Stimulated activated CD8-positive, alpha-beta memory T cell treated with anti-CD3 and anti-CD28 coated beads, Interleukin-4, amount 100 ng/mL, for 4 hours (primary cell): Measurements from ENCODE around the gene SFXN5.

Experiments used
- DNase-seq, 2 donors: peaks; one replicate each; pipeline ENCODE4 v3.0.0-alpha.2; 2020; ENCODE audit warnings: low read depth in 2 of 2, low spot score in 1 of 2

SFXN5 gene

GRCh38 chr2:72981536-72981935 is 90.0 kb downstream of the SFXN5 start:
- DNase-seq = no peak

GRCh38 chr2:72980535-72981217 is 90.8 kb downstream of the SFXN5 start:
- no peak for DNase-seq

- DNase-seq = no peak
Measured at GRCh38 chr2:72979896-72980295, 91.6 kb downstream of the SFXN5 start.

GRCh38 chr2:72975017-72975416 is 96.5 kb downstream of the SFXN5 start:
- DNase-seq = no peak

GRCh38 chr2:72974436-72974754 is 97.1 kb downstream of the SFXN5 start:
- DNase-seq = no peak

GRCh38 chr2:72973566-72974435 is 97.7 kb downstream of the SFXN5 start:
- no peak for DNase-seq

GRCh38 chr2:72973137-72973535 is 98.4 kb downstream of the SFXN5 start:
- no peak for DNase-seq

GRCh38 chr2:72972352-72973136 is 99.0 kb downstream of the SFXN5 start:
- no peak for DNase-seq

- DNase-seq = no peak
Measured at GRCh38 chr2:72971036-72971435, 100.5 kb downstream of the SFXN5 start.

GRCh38 chr2:72969706-72970105 is 101.8 kb downstream of the SFXN5 start:
- DNase-seq = no peak

- no peak for DNase-seq
Measured at GRCh38 chr2:72968286-72968685, 103.2 kb downstream of the SFXN5 start.

GRCh38 chr2:72965770-72966450 is 105.6 kb downstream of the SFXN5 start:
- no peak for DNase-seq

- no peak for DNase-seq
Measured at GRCh38 chr2:72965016-72965415, 106.5 kb downstream of the SFXN5 start.

- DNase-seq = no peak
Measured at GRCh38 chr2:72964146-72964525, 107.4 kb downstream of the SFXN5 start.

- DNase-seq = no peak
Measured at GRCh38 chr2:72963423-72964145, 107.9 kb downstream of the SFXN5 start.

- DNase-seq = no peak
Measured at GRCh38 chr2:72962911-72963310, 108.6 kb downstream of the SFXN5 start.

- DNase-seq = no peak
Measured at GRCh38 chr2:72961853-72962468, 109.6 kb downstream of the SFXN5 start.

GRCh38 chr2:72961036-72961720 is 110.3 kb downstream of the SFXN5 start:
- DNase-seq = no peak
